Calu3 (cell line): ENCODE results near the gene TDP1. TPM values are rescaled to one million over a fixed set of nuclear protein-coding genes. Genes with fewer than 3 reads are reported as not detected.

Experiments used
- BruUV-seq: library from RNA; stranded (reverse); fragments of 400-500 nt; replicated peaks from 2 replicates; lab custom pipeline; 2021; lab: Mats Ljungman, UMichigan
- CTCF ChIA-PET: fragments of 300-600 bp; sonication (Branson Sonifier 250); formaldehyde crosslinking; loops from one replicate; lab custom pipeline; 2022; ENCODE audit warnings: antibody characterized with exemption; lab: Charles Lee
- DNase-seq: peaks from one replicate; pipeline ENCODE4 v3.0.0; 2022
- H3K27ac Mint-ChIP-seq: one replicate; pipeline ENCODE4 v1.8.0; 2022; ENCODE audit warnings: mixed read lengths; ENCODE audit not compliant: unreplicated experiment
- H3K27me3 Mint-ChIP-seq: one replicate; pipeline ENCODE4 v1.8.0; 2022; ENCODE audit warnings: mixed read lengths; ENCODE audit not compliant: unreplicated experiment
- H3K36me3 Mint-ChIP-seq: one replicate; pipeline ENCODE4 v1.8.0; 2022; ENCODE audit warnings: mild to moderate bottlenecking, moderate library complexity, mixed read lengths; ENCODE audit not compliant: insufficient read depth, unreplicated experiment
- H3K4me1 Mint-ChIP-seq: one replicate; pipeline ENCODE4 v1.8.0; 2022; ENCODE audit warnings: mild to moderate bottlenecking, low read depth, mixed read lengths; ENCODE audit not compliant: unreplicated experiment
- H3K4me3 Mint-ChIP-seq: one replicate; pipeline ENCODE4 v1.8.0; 2022; ENCODE audit warnings: mild to moderate bottlenecking, low read depth, moderate library complexity, mixed read lengths; ENCODE audit not compliant: unreplicated experiment
- H3K9me3 Mint-ChIP-seq: one replicate; pipeline ENCODE4 v1.8.0; 2022; ENCODE audit warnings: low read depth, mixed read lengths; ENCODE audit not compliant: unreplicated experiment
- intact Hi-C: fragments of 100-400 bp; cut with micrococcal nuclease; formaldehyde crosslinking; loops from one replicate; pipeline ENCODE4 v1.10.0; 2022; ENCODE audit not compliant: unreplicated experiment
- total RNA-seq: library from RNA; stranded (reverse); gene quantifications from 2 replicates; pipeline ENCODE4 v1.2.3, GENCODE V29; 2022
- TF ChIP-seq, protein P1 (sequence below): fragments of 200-600 bp; IDR thresholded peaks from one replicate; pipeline ENCODE4 v1.8.0; 2022; ENCODE audit warnings: antibody characterized with exemption; ENCODE audit not compliant: unreplicated experiment

Gene TDP1
- total RNA-seq, 1 experiment from 2014 or later: 24.4 TPM

DNA sequence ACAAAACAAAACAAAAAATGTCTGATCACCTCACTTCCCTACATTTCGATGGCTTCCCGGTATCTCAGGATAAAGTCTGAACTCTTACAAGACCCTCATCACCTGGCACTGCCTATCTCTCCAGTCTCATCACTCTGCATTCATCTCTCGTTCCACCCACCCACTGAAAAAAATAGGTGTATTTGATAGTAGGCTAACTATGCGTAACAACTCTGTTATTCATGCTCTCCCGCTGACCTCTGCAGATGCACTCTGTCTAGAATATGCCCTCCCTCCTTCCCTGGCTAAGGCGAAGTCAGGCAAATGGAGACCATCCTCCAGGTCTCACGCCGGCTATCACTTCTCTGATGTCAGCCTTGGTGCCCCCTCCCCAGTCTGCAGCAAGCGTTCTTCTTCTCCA is 46.1 kb upstream of the TDP1 start:
- DNase-seq: no peak
- TF ChIP-seq, protein P1, sequence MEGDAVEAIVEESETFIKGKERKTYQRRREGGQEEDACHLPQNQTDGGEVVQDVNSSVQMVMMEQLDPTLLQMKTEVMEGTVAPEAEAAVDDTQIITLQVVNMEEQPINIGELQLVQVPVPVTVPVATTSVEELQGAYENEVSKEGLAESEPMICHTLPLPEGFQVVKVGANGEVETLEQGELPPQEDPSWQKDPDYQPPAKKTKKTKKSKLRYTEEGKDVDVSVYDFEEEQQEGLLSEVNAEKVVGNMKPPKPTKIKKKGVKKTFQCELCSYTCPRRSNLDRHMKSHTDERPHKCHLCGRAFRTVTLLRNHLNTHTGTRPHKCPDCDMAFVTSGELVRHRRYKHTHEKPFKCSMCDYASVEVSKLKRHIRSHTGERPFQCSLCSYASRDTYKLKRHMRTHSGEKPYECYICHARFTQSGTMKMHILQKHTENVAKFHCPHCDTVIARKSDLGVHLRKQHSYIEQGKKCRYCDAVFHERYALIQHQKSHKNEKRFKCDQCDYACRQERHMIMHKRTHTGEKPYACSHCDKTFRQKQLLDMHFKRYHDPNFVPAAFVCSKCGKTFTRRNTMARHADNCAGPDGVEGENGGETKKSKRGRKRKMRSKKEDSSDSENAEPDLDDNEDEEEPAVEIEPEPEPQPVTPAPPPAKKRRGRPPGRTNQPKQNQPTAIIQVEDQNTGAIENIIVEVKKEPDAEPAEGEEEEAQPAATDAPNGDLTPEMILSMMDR: no peak
- Mint-ChIP-seq H3K9me3 (no peaks in the 10 kb centered on the region), H3K4me1 (peaks cover 29% of the 10 kb centered on the region), H3K27ac (no peak overlapping the region), H3K36me3 (peaks cover 6% of the 10 kb centered on the region), H3K27me3 (no peaks in the 10 kb centered on the region), H3K4me3 (no peak overlapping the region)
- BruUV-seq: no TSS peak
- intact Hi-C loops: no loop called here
- CTCF ChIA-PET: interaction anchor here (0.6 kb wide), 1 partner anchor 11 kb away, joined by 4 read pairs; no protein-coding TSS in a partner anchor

DNA sequence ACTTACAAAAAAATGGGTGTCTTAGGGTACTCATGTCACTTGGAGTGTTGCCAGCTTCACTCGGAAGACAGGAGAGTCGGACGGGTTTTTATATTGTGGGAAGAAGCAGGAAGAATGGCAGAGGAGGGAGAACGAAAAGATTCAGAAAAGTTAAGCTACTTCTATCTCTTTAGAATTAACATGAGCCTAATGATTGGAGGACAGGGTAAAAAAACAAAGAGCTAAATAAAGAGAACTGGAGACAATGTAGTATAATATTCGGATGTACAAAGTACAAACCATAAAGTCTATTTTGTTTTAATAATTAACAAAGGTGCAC is 45.1 kb upstream of the TDP1 start:
- BruUV-seq: no TSS peak
- H3K27me3 Mint-ChIP-seq: no peaks in the 10 kb centered on the region
- peak overlapping the region; percentile 42 for H3K4me3 Mint-ChIP-seq
- intact Hi-C loops: loop anchor here (10.0 kb wide), 2 partner anchors 406 to 1246 kb away; no protein-coding TSS in a partner anchor
- peaks cover 29% of the 10 kb centered on the region for H3K4me1 Mint-ChIP-seq
- CTCF ChIA-PET: interaction anchor here (0.7 to 2.1 kb wide), 3 partner anchors 494 to 896 kb away, joined by 3 to 8 read pairs (median 3); no protein-coding TSS in a partner anchor
- H3K36me3 Mint-ChIP-seq: peaks cover 6% of the 10 kb centered on the region
- peak overlapping the region; percentile 79 for H3K27ac Mint-ChIP-seq
- TF ChIP-seq, protein P1: no peak
- H3K9me3 Mint-ChIP-seq: no peaks in the 10 kb centered on the region
- no peak for DNase-seq

DNA sequence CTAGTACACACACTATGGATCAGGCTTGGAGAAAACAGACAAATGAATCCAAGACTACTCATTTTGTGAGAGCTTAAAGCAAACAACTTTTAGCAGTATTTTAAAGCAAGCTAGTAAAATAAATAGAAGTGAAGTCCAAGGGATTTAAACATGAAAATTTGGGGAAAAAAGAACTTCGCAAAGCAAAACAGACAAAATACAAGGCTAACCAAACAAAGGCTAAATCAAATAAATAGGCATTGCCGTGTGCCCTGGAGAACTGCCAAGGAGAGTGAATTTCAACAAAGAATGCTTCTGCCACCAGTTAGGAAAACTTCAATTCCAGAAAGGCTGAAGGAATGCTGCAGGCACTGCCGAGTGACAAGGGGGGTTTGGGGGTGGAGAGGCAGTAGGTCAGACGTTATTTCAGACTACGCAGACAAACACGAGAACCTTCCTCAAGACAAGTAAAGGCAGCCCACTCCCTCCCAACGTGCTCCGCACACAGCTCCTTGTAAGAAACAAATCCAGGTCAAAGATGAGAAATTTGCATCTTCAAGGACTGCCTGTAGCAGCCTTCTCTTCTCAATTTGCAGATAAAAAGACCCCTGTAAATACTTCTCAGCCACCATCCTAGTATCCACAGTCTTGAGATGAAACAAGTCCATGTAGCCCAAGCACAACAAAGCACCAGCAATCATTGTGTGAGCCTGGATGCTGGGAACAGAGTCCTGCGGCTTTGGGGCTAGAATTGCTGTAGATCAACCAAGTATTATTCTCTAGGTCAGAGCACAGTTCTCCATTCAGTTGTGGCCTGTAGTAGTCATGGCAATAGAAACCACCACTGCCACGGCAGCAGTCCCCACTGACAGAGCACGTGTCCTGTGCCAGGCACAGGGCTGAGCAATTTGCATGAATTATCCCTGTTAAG is 44.5 kb upstream of the TDP1 start:
- BruUV-seq: no TSS peak
- H3K36me3 Mint-ChIP-seq: peaks cover 6% of the 10 kb centered on the region
- TF ChIP-seq, protein P1: no peak
- H3K4me3 Mint-ChIP-seq: peak overlapping the region; percentile 42
- CTCF ChIA-PET: interaction anchor here (0.7 to 2.1 kb wide), 3 partner anchors 495 to 896 kb away, joined by 3 to 8 read pairs (median 3); no protein-coding TSS in a partner anchor
- H3K9me3 Mint-ChIP-seq: no peaks in the 10 kb centered on the region
- no peaks in the 10 kb centered on the region for H3K27me3 Mint-ChIP-seq
- DNase-seq: peak; percentile 8
- H3K4me1 Mint-ChIP-seq: peaks cover 29% of the 10 kb centered on the region
- H3K27ac Mint-ChIP-seq: peak overlapping the region; percentile 79
- intact Hi-C loops: loop anchor here (10.0 kb wide), 2 partner anchors 406 to 1246 kb away; no protein-coding TSS in a partner anchor

DNA sequence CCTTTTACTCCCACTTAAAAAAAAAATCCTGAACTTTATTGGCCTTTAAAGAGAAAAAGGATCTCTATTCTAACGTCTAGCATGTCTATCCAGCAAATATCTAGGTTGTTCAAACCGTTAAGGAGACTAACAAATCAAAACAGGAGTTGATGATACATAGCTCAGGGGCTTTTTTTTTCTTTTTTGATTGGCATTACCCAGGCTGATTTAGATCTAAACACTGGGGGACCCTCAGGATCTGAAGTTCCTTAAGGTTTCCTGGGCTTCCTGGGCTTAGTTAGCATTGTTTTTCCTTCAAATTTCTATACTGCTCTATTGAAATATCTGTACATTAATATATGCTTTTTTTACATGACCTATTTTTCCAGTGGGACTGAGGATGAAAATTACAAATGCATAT is 43.5 kb upstream of the TDP1 start:
- TF ChIP-seq, protein P1: no peak
- no TSS peak for BruUV-seq
- peaks cover 6% of the 10 kb centered on the region for H3K36me3 Mint-ChIP-seq
- DNase-seq: no peak
- no peaks in the 10 kb centered on the region for H3K9me3 Mint-ChIP-seq
- CTCF ChIA-PET: interaction anchor here (2.1 kb wide), 1 partner anchor 871 kb away, joined by 8 read pairs; no protein-coding TSS in a partner anchor
- intact Hi-C loops: loop anchor here (10.0 kb wide), 2 partner anchors 407 to 1247 kb away; no protein-coding TSS in a partner anchor
- peak overlapping the region; percentile 85 for H3K27ac Mint-ChIP-seq
- H3K4me1 Mint-ChIP-seq: peaks cover 29% of the 10 kb centered on the region
- H3K4me3 Mint-ChIP-seq: no peak overlapping the region
- no peaks in the 10 kb centered on the region for H3K27me3 Mint-ChIP-seq
